GM12892 (cell line): ENCODE measurements around the gene SGIP1.

Experiments used
- POLR2A ChIP-seq: IDR thresholded peaks from 2 replicates; pipeline ENCODE4 v1.6.1; 2011; ENCODE audit warnings: low read depth, low read length, control low read depth
- TAF1 ChIP-seq: IDR thresholded peaks from 2 replicates; pipeline ENCODE4 v1.6.1; 2011; ENCODE audit warnings: low read depth, mild to moderate bottlenecking, control low read depth, low read length, borderline replicate concordance

DNA sequence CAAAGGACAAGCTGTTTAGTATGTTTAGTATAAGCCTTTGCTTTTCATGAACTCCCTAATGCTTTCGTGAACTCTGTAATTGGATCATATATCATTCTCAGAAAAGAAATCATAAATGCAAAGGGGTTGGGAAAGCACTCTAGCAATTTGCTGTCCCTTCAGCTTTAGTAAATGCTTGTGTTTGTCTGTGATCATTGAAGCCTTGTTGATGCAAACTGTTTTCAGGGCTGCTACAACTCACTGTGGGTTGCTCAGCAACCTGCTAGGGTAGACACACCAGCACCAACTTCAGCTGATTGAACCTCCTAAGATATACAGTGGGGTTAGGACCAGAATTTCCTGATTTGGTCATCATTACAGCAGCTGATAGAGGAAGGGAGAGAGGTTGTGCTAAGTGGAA is 95.0 kb downstream of the SGIP1 start:
- no peak for TF ChIP-seq POLR2A
- no peak for TF ChIP-seq TAF1
